C4-2B (cell line): Measurements from ENCODE around the gene NSG2.

Source experiments
- ZFX ChIP-seq: fragments of 450-650 bp; IDR thresholded peaks from 2 replicates; pipeline ENCODE4 v1.6.1; 2017
- TF ChIP-seq, protein P1 (sequence below): fragments of 450-650 bp; conservative IDR thresholded peaks from 2 replicates; pipeline ENCODE4 v1.5.1; 2017; ENCODE audit warnings: mild to moderate bottlenecking

GRCh38 chr5:174119468-174119881 is 74.0 kb downstream of the NSG2 start:
- TF ChIP-seq, protein P1, sequence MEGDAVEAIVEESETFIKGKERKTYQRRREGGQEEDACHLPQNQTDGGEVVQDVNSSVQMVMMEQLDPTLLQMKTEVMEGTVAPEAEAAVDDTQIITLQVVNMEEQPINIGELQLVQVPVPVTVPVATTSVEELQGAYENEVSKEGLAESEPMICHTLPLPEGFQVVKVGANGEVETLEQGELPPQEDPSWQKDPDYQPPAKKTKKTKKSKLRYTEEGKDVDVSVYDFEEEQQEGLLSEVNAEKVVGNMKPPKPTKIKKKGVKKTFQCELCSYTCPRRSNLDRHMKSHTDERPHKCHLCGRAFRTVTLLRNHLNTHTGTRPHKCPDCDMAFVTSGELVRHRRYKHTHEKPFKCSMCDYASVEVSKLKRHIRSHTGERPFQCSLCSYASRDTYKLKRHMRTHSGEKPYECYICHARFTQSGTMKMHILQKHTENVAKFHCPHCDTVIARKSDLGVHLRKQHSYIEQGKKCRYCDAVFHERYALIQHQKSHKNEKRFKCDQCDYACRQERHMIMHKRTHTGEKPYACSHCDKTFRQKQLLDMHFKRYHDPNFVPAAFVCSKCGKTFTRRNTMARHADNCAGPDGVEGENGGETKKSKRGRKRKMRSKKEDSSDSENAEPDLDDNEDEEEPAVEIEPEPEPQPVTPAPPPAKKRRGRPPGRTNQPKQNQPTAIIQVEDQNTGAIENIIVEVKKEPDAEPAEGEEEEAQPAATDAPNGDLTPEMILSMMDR: no peak
- no peak for TF ChIP-seq ZFX
